PC-3 (cell line): Measurements from ENCODE around the gene SLC27A5. TPM values are rescaled to one million over a fixed set of nuclear protein-coding genes. Genes with fewer than 3 reads are reported as not detected.
A peak's percentile ranks its signal among the peaks of the same experiment; 100 is the strongest.

ENCODE experiments used
- ATAC-seq: fragments of 200-7000 bp; cut with Tn5 transposase; 2 replicates; pipeline ENCODE4 v1.9.1; 2020; ENCODE audit warnings: mild to moderate bottlenecking, moderate library complexity
- BruUV-seq: library from RNA; stranded (reverse); fragments of 400-500 nt; replicated peaks from 2 replicates; lab custom pipeline; 2021; lab: Mats Ljungman, UMichigan
- CTCF ChIA-PET: fragments of 300-600 bp; sonication (Branson Sonifier 250); formaldehyde crosslinking; loops from one replicate; lab custom pipeline; 2022; ENCODE audit warnings: antibody characterized with exemption; lab: Charles Lee
- POLR2A ChIA-PET: fragments of 300-600 bp; sonication (Branson Sonifier 250); formaldehyde crosslinking; loops from one replicate; lab custom pipeline; 2022; ENCODE audit warnings: antibody characterized with exemption; ENCODE audit not compliant: unreplicated experiment; lab: Charles Lee
- DNase-seq: peaks from one replicate; pipeline ENCODE4 v3.0.0-alpha.2; 2015
- H2AFZ ChIP-seq: fragments of 300-600 bp; sonication (generic); 2 replicates; pipeline ENCODE4 v1.6.0; 2016; ENCODE audit warnings: antibody characterized with exemption, low read length
- H3F3A ChIP-seq: fragments of 300-600 bp; sonication (generic); one replicate; pipeline ENCODE4 v1.6.0; 2017; ENCODE audit warnings: antibody characterized with exemption, low read length, control low read depth, mild to moderate bottlenecking; ENCODE audit not compliant: unreplicated experiment
- H3K27ac ChIP-seq: fragments of 300-600 bp; sonication (generic); 2 replicates; pipeline ENCODE4 v1.5.1; 2016; ENCODE audit warnings: mild to moderate bottlenecking, low read length
- H3K27me3 ChIP-seq: fragments of 300-600 bp; sonication (generic); 2 replicates; pipeline ENCODE4 v1.6.1; 2016; ENCODE audit warnings: low read length, mixed read lengths
- H3K36me3 ChIP-seq: fragments of 300-600 bp; sonication (generic); 2 replicates; pipeline ENCODE4 v1.6.1; 2016; ENCODE audit warnings: low read depth, mixed run types, low read length, mixed read lengths
- H3K4me1 ChIP-seq: fragments of 300-600 bp; sonication (generic); 2 replicates; pipeline ENCODE4 v1.5.1; 2016; ENCODE audit warnings: low read length; ENCODE audit not compliant: insufficient read depth
- H3K4me2 ChIP-seq: fragments of 300-600 bp; sonication (generic); 2 replicates; pipeline ENCODE4 v1.6.0; 2016; ENCODE audit warnings: low read length
- H3K4me3 ChIP-seq: fragments of 300-600 bp; sonication (generic); 2 replicates; pipeline ENCODE4 v1.5.1; 2016; ENCODE audit warnings: mild to moderate bottlenecking, low read length, mixed read lengths
- H3K79me2 ChIP-seq: fragments of 300-600 bp; sonication (generic); 2 replicates; pipeline ENCODE4 v1.6.1; 2017; ENCODE audit warnings: low read length, mixed read lengths
- H3K9ac ChIP-seq: fragments of 300-600 bp; sonication (generic); 2 replicates; pipeline ENCODE4 v1.6.0; 2016; ENCODE audit warnings: mild to moderate bottlenecking, low read length
- H3K9me2 ChIP-seq: fragments of 300-600 bp; sonication (generic); replicated peaks from 2 replicates; pipeline ENCODE4 v1.6.1; 2016; ENCODE audit warnings: mixed run types, low read length, mixed read lengths
- H3K9me3 ChIP-seq: fragments of 300-600 bp; sonication (generic); 2 replicates; pipeline ENCODE4 v1.6.1; 2016; ENCODE audit warnings: low read length, mixed read lengths
- H4K20me1 ChIP-seq: fragments of 300-600 bp; sonication (generic); 2 replicates; pipeline ENCODE4 v1.6.1; 2016; ENCODE audit warnings: low read length, mixed read lengths
- CTCF ChIP-seq: fragments of 300-600 bp; sonication (generic); conservative IDR thresholded peaks from 2 replicates; pipeline ENCODE4 v1.5.1; 2017; ENCODE audit warnings: antibody characterized with exemption, low read depth, mild to moderate bottlenecking, low read length
- EZH2 ChIP-seq: fragments of 300-600 bp; sonication (generic); IDR thresholded peaks from one replicate; pipeline ENCODE4 v1.6.1; 2017; ENCODE audit warnings: antibody characterized with exemption, mild to moderate bottlenecking, low read length; ENCODE audit not compliant: unreplicated experiment
- EZH2phosphoT487 ChIP-seq: fragments of 300-600 bp; sonication (generic); IDR thresholded peaks from 2 replicates; pipeline ENCODE4 v1.6.1; 2018; ENCODE audit warnings: mild to moderate bottlenecking, antibody characterized with exemption, low read length, borderline replicate concordance
- intact Hi-C: fragments of 100-400 bp; cut with micrococcal nuclease; formaldehyde crosslinking; loops from 2 replicates; pipeline ENCODE4 v1.9.0; 2023
- total RNA-seq: library from RNA; depleted of rRNA; stranded (reverse); fragments of >200 nt; gene quantifications from 2 replicates; pipeline ENCODE4 v1.2.3, GENCODE V29; 2014

The SLC27A5 gene
- total RNA-seq, 1 experiment from 2014 or later, result 56.2 TPM

- POLR2A ChIA-PET, result no interaction called here
- BruUV-seq, result no TSS peak
- ATAC-seq, result peak; percentile 42
- peak; percentile 87 for DNase-seq
- no peaks in the 10 kb centered on the region for H3K9me2 ChIP-seq
- no peak overlapping the region for H3K27ac ChIP-seq
- intact Hi-C loops, result no loop called here
- peaks cover 40% of the 10 kb centered on the region for H3K79me2 ChIP-seq
- CTCF ChIA-PET, result interaction anchor here (0.6 to 0.7 kb wide), 3 partner anchors 30 to 67 kb away, joined by 3 to 4 read pairs (median 3); partner anchors contain the start of gene TRIM28
- peak overlapping the region; percentile 59 for H3K4me3 ChIP-seq
- H3K9me3 ChIP-seq, result no peaks in the 10 kb centered on the region
- H3K27me3 ChIP-seq, result no peaks in the 10 kb centered on the region
- H2AFZ ChIP-seq, result peak overlapping the region; percentile 50
- TF ChIP-seq EZH2 (no peak), CTCF (peak; percentile 78)
- H3K36me3 ChIP-seq, result peaks cover 17% of the 10 kb centered on the region
- peak overlapping the region; percentile 68 for H3K9ac ChIP-seq
- no peaks in the 10 kb centered on the region for H4K20me1 ChIP-seq
- H3F3A ChIP-seq, result no peaks in the 10 kb centered on the region
- peak overlapping the region; percentile 81 for H3K4me2 ChIP-seq
- H3K4me1 ChIP-seq, result peaks cover 11% of the 10 kb centered on the region
Measured at GRCh38 chr19:58513694-58514563, 2.1 kb upstream of the SLC27A5 start.

GRCh38 chr19:58513213-58513693, 1.5 kb upstream of the SLC27A5 start:
- CTCF ChIA-PET, result interaction anchor here (0.6 kb wide), 1 partner anchor 46 kb away, joined by 4 read pairs; no protein-coding TSS in a partner anchor
- H3K27me3 ChIP-seq, result no peaks in the 10 kb centered on the region
- no peaks in the 10 kb centered on the region for H3F3A ChIP-seq
- H3K79me2 ChIP-seq, result peaks cover 33% of the 10 kb centered on the region
- H2AFZ ChIP-seq, result no peak overlapping the region
- no TSS peak for BruUV-seq
- 0 out of 2 replicates have a peak overlapping the region, but pooled peaks have one; percentile 14 for H3K9ac ChIP-seq
- ATAC-seq, result no peak
- no peak for TF ChIP-seq EZH2phosphoT487
- no peak for TF ChIP-seq EZH2
- TF ChIP-seq CTCF, result no peak
- H3K9me2 ChIP-seq, result no peaks in the 10 kb centered on the region
- no peak overlapping the region for H3K4me2 ChIP-seq
- peaks cover 8% of the 10 kb centered on the region for H3K4me1 ChIP-seq
- H3K36me3 ChIP-seq, result peaks cover 17% of the 10 kb centered on the region
- POLR2A ChIA-PET, result no interaction called here
- no peak overlapping the region for H3K27ac ChIP-seq
- H3K4me3 ChIP-seq, result no peak overlapping the region
- intact Hi-C loops, result no loop called here
- no peak for DNase-seq
- no peaks in the 10 kb centered on the region for H3K9me3 ChIP-seq
- H4K20me1 ChIP-seq, result no peaks in the 10 kb centered on the region
